NCI-H2029 treated with DMSO at 0.1 percent for 48 hours (cell line): Measurements from ENCODE around the gene KRT28.
"Not testable (repeated sequence)": the region's sequence is repeated elsewhere in the genome, so short reads cannot be mapped to it uniquely, and the experiment has no call there.

ENCODE experiments used
- DNase-seq: peaks from one replicate; lab custom pipeline; 2025; lab: John Stamatoyannopoulos, UW

The KRT28 gene

DNA sequence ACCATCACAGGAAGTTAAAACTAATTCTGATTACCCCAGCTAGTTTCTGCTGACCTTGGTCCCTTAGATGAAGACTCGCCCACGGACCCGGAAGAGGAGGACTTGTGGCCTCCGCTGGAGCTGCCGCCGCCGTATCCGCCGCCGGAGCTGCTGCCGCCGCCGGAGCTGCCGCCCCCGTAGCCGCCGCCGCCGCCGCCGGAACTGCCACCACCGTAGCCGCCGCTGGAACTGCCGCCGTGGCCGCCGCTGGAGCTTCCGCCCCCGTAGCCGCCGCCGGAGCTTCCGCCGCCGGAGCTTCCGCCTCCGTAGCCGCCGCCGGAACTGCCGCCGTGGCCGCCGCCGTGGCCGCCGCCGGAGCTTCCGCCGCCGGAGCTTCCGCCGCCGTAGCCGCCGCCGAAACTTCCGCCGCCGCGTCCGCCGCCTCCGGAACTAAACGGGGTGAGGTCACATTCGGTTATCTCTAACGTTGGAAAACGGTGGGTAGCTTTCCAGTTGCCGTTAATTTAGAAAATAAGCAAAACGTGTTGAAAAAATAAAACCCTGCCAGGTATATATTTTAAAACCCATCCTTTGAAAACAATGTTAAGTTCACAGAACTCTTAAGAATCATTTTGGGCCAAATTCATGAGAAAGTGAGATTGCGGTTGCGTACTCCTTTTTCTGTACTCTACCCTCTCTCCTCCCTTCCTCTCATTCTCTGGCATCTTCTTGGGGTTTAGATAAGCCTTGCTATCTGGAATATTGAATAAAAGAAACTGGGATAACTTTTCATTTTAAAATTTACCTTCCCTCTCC is 19.2 kb upstream of the KRT28 start:
- no peak for DNase-seq

DNA sequence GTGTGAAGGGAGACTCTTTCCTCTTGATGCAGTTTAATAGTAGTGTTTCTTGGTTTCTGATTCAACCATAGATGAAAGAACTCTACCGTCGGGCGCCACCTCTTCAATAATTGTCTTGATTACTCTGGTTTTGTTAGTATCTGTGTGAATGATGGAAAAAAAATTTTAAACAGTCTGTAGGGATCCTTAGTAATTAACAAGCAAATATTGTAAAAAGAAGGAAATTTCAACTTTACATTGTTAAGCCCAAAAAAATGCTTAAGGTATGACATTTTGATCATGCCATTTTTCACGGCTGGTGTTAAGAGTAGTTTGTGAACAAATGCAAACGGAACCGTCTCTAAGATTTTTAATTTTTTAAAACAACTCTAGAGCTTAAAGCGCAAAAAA is 18.6 kb upstream of the KRT28 start:
- DNase-seq = no peak

DNA sequence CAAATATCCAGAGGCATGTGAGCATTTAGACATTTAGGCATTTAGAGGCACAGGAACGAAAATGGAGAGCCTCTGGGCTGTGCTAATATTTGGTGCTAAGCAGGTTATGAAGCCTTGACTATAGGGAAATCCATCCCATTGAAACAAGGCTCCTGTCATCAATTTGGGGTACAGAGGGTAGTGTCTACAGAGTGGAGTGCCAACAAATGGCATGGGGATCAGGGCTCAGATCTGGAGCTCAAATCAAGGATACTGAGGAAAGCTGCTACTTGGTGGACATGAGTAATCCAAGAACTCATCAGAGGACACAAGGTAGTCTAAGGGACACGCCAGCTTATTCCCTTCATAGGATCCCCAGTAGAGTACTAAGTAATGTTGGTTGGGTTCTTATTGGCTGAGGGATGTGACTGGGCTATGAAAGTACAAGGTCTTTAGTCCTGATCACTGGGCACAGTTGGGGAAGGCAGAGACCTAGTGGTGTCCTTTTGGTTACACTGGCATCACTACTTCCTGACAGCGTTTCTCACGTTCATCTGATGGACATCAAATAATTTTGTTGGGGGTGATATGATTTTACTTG is 17.4 kb upstream of the KRT28 start:
- DNase-seq = no peak

GRCh38 chr17:40816569-40816968 is 16.8 kb upstream of the KRT28 start:
- no peak for DNase-seq

- no peak for DNase-seq
Observed at GRCh38 chr17:40815381-40815780, 15.6 kb upstream of the KRT28 start.

GRCh38 chr17:40814657-40815056 is 14.9 kb upstream of the KRT28 start:
- not testable (repeated sequence) for DNase-seq

DNA sequence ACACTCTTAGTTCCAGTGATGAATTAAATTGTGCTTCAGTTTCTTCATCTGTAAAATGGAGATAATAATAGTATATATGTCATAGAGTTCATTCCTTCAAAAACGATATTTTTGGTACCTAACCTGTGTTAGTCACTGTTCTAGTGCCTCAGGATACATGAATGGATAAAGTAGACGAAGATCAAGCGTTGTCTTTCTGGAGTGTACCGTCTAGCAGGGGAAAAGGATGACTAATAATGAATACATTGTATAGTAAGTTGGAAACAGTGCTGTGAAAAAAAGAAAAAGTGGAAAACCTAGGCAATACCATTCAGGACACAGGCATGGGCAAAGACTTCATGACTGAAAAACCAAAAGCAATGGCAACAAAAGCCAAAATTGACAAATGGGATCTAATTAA is 14.0 kb upstream of the KRT28 start:
- no peak for DNase-seq

DNA sequence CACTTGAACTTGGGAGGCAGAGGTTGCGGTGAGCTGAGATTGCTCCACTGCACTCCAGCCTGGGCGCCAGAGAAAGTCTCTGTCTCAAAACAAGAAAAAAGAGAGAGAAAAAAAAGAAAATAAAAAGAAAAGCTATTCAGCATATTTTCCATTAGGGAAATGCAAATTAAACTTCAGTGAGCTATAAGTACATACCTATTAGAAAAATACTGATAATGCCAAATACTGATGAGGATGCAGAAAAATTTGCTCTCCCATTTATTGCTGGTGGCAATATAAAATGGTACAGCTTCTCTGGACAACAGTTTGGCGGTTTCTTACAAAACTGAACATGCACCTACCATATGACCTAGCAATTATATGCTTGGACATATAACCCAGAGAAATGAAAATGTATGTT is 12.9 kb upstream of the KRT28 start:
- DNase-seq = no peak

DNA sequence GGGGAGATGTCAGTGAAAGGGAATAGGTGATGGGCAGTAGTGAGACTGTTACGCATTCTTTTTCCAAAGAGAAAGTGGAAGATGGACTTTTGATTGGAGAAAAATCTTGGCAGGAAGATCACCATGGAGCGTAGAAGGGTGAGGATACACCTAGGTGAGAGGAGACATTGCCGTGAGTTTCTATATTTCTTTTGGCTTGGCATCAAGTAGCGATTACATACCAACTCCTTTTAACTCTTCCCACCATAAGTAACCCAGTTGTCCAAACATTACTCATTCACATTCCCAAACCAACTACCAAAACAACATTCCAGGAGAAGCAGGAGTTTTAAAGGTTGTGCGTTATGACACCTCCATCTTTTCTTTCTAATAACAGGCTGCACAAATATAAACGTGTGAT is 10.7 kb upstream of the KRT28 start:
- no peak for DNase-seq

GRCh38 chr17:40809721-40810421 is 10.1 kb upstream of the KRT28 start:
- no peak for DNase-seq

GRCh38 chr17:40806131-40806530 is 6.4 kb upstream of the KRT28 start:
- no peak for DNase-seq

GRCh38 chr17:40803617-40804082 is 3.9 kb upstream of the KRT28 start:
- DNase-seq = peak; percentile 56

GRCh38 chr17:40801157-40801556 is 1.4 kb upstream of the KRT28 start:
- DNase-seq = no peak

- no peak for DNase-seq
Observed at GRCh38 chr17:40800381-40800780, 622 bp upstream of the KRT28 start.

- no peak for DNase-seq
Observed at GRCh38 chr17:40796846-40797245, 2.9 kb downstream of the KRT28 start.

DNA sequence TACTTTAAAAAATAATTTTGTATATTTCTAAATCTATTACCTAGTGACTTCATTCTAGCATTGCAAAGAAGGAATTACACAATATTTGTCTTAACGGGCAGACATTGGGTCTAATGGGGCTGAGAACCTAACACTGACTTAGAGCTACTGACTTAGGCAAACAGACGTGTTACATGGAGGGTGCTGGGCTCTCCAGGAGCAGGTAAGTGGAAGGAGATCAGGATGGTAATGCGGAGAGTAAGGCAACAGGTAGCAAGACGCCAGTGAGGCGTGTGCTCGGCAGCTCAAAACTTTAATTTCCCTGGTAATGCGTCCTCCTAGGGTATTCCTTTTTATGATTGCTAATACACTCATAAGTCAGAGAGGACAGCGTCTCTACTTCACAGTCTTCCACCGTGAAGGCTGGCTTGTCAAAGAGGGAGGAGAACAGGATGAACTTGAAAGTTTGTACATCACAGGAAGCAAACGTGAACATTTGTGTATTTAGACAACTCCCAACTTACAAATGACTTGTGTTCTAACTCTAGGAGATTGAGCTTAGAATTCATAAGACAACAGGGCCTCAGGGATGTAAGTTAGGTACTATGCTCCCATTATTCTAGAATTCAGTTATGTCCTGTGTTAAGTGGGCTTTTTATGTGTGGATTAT is 4.6 kb downstream of the KRT28 start:
- DNase-seq = no peak

DNA sequence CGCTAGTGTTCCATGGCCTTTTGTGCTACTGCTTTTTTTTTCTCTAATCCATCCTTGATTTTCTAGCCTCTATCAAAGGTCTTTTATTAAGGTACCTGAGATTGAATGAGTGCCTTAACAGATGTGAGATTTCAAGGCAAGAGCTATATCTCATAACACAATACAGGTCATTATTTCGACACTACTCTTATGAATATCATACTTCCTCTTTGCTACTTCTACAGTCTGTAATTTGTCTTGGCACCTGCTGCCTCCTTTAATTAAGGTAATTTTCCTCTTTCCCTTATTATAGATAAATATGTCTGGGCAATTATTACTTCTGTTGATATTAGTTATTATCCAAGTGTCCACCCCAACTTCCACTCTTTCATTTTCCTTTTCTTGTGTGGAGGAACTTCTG is 5.3 kb downstream of the KRT28 start:
- no peak for DNase-seq

DNA sequence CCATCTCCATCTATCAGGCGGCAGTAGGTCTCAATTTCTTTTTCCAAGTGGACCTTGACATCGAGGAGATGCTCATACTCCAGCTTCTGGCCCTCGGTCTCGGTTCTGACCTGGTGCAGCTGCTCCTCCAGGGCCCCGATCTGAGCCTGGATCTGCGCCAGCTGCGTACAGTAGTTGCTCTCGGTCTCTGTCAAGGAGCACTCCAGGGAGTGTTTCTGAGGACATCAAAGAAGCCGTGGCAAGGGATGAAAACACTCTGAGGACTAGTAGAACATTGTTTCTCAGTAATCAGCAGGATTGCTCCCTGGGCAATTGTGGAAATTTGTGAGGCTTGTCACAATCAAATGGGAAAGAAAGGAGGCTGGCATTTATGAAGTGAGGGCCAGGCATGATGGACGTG is 5.9 kb downstream of the KRT28 start:
- DNase-seq = no peak

- DNase-seq = no peak
Observed at GRCh38 chr17:40791787-40792436, 7.8 kb downstream of the KRT28 start.

- DNase-seq = no peak
Observed at GRCh38 chr17:40791111-40791510, 8.6 kb downstream of the KRT28 start.

GRCh38 chr17:40782450-40782849 is 17.3 kb downstream of the KRT28 start, which contains the start of gene KRT27:
Gene KRT27, minus strand, starts transcription at chr17:40782550. Its CDS starts 57 bp downstream, at chr17:40782493.
- DNase-seq = no peak
